Cardiac fibroblast (primary cell): Measurements from ENCODE around the gene ENOX1.

Experiments used
- DNase-seq, 2 donors: peaks; one replicate each; pipeline versions ENCODE4 v3.0.0 to v3.0.0-alpha.2; 2010; ENCODE audit warnings: low read depth in 2 of 2
- H3K4me3 ChIP-seq, 2 donors: replicated peaks in 1 of 2; 1 replicate in 1 of 2; 2 replicates in 1 of 2; pipeline ENCODE4 v1.5.1; 2011; ENCODE audit warnings: low read depth in 2 of 2, low read length in 2 of 2, mild to moderate bottlenecking in 2 of 2, moderate library complexity in 1 of 2
- TF ChIP-seq, protein P1 (sequence below): IDR thresholded peaks from one replicate; pipeline ENCODE4 v1.5.1; 2011; ENCODE audit warnings: low read depth, mild to moderate bottlenecking, low read length, inconsistent platforms

ENOX1 gene

DNA sequence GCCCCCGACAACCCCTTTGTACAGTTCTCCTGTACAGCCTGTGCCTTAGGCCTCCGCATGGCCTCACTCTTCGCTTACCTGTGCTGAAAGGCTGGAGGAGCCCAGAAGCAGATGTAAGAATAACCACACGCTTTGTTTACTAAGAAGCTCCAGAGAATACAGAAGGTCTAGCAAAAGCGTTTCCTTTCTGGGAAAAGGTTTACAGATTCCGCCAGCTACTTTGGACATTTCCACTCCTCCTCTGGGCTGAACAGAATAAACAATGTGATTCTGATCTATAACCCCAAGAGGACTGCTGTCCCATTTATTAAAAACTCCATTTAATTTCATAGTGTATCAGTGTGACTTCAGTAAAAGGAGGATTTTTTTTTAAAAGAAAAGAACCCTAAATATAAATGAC, 424.2 kb downstream of the ENOX1 start:
- DNase-seq: no peak
- TF ChIP-seq, protein P1, sequence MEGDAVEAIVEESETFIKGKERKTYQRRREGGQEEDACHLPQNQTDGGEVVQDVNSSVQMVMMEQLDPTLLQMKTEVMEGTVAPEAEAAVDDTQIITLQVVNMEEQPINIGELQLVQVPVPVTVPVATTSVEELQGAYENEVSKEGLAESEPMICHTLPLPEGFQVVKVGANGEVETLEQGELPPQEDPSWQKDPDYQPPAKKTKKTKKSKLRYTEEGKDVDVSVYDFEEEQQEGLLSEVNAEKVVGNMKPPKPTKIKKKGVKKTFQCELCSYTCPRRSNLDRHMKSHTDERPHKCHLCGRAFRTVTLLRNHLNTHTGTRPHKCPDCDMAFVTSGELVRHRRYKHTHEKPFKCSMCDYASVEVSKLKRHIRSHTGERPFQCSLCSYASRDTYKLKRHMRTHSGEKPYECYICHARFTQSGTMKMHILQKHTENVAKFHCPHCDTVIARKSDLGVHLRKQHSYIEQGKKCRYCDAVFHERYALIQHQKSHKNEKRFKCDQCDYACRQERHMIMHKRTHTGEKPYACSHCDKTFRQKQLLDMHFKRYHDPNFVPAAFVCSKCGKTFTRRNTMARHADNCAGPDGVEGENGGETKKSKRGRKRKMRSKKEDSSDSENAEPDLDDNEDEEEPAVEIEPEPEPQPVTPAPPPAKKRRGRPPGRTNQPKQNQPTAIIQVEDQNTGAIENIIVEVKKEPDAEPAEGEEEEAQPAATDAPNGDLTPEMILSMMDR: no peak
- no peak overlapping the region for H3K4me3 ChIP-seq

DNA sequence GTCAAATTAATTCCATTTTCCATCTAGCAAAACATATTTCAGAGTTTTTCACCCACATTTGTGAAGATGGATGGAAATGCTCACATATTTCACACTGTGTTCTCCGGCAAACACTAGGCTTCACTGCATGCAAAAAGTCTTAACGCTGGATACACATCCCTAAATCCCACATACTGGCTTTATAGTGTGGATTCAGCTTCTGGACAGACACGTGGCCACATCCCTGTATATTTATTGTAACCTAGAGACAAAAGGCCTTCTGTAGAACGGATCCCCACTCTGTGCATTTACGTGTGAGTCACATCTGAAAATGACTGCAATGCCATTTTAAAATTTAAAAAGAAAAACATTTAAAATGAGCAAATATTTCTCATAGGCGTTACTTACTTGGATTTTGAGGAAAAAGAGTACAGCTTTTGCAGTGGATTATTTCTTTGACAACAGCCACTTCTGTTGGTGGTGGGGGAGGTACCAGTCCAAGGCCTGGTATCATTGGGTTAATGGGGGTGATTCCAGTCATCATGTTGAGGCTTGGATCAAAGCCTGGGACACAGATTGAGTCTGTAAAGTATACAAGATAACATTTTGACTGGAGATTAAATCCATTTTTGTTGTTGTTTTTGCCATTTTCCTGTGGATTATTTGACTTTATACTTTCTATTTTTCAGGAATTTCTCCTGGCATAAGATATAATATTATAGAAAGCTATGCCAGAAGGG, 425.7 kb downstream of the ENOX1 start:
- TF ChIP-seq, protein P1: no peak
- DNase-seq: peak; percentile 53 to 58
- H3K4me3 ChIP-seq: no peak overlapping the region

DNA sequence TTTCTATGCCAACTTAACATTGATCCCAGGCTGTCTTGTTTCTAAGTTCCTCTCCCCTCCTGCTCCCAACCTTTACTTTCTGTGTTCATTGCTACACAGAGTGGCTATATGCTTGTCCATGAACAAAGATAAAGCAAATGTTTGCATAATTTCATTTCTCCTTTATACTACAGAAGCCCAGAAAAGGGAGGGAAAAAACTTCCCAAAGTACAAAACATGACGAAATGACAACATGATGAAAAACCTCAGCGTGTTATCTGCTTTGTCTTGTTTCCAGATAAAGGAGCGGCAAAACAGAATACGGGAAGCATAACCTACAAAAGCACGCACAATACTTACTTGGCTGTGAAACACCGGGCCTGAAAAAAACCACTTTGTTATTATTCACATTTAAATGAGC, 426.6 kb downstream of the ENOX1 start:
- peak in 1 of 2 donors; percentile 57 for DNase-seq
- H3K4me3 ChIP-seq: no peak overlapping the region
- TF ChIP-seq, protein P1: no peak

DNA sequence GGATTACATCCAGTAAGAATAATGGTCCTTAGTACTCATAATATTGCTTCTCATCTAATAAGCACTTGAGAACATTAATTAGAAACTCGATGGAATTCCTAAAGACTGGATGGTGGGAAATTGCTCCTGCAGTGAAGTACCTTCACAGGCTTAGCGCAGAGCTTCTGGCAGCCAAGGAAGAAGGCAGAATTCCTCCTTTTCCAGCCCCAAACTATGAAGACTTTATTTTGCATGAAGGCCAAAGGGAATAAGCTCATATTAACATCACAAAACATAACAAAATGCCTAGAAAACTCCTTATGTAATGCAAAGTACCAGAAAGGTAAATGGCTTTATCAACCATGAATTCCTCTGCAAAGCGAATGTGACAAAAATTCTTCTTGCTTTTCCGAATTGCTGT, 427.2 kb downstream of the ENOX1 start:
- DNase-seq: no peak
- no peak overlapping the region for H3K4me3 ChIP-seq
- TF ChIP-seq, protein P1: no peak

DNA sequence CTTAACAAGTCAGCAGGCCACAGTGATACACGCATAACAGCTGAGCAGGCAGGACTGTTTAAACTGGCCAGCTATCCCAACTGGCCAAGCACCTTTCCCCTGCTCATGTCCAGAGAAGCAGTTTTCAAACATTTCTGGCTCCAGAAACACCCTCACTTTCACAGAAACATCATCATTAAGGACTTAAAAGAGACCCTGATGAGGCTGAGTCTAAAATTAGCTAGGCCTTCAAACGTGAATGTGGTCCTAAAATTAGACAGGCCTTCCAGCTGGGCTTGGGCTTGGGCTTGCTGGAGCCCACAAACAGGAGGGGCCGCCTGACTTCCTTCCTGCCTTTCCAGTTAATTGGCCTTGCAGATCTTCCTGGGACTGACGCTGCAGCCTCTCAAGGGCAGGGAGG, 429.2 kb downstream of the ENOX1 start:
- H3K4me3 ChIP-seq: no peak overlapping the region
- DNase-seq: no peak
- TF ChIP-seq, protein P1: no peak

DNA sequence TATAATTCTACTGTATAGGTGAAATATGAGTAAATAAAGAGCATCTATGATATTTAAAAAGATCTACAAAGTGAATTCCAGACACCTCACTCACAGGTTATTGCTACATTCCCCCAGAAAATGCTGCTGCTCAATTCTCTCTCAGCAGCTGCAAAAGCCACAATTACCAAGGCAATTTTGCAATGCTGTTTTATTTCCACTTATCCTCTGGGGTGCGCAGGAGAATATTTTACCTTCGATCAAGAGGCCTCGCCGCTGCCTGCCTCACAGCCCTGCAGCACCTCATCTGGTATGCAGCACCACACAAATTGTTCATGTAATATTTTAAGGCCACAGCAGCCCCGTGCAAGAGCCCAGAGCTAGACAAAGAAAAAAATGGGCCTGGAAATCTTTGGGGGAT, 430.2 kb downstream of the ENOX1 start:
- DNase-seq: peak in 1 of 2 donors; percentile 46
- TF ChIP-seq, protein P1: no peak
- no peak overlapping the region for H3K4me3 ChIP-seq

DNA sequence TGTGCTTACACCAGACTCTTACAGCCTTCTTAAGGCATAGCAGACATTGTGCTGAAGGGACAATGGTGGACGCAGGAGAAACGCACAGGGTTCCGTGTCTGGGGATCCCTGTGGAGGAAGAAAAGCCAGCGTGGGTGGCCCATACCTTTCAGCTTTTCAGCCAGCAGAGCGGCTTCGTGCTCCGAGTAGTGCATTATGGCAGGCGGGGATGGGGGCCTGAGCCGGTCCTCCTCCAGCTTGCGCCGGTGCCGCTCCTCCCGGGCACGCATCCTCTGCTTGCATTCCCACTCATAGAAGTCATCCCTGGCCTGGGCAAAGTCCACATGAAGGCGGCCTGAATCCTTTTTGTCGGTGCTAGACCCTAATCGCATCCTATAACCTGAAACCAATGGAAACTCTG, 431.0 kb downstream of the ENOX1 start:
- DNase-seq: no peak
- TF ChIP-seq, protein P1: no peak
- H3K4me3 ChIP-seq: no peak overlapping the region
